Measurements from ENCODE around the gene PTPRR. TPM values are rescaled to one million over a fixed set of nuclear protein-coding genes. Genes with fewer than 3 reads are reported as not detected.

PTPRR gene
- 942 and 977 TPM in 2 replicates for polyA plus RNA-seq

GRCh38 chr12:70920251-70920851 is at the start of gene PTPRR:
TSS of gene PTPRR (minus strand) at chr12:70920738. CDS start at chr12:70920390, 348 bp downstream.

GRCh38 chr12:70637303-70638085 is 283.0 kb downstream of the PTPRR start, which contains the start of gene PTPRB:
TSS of gene PTPRB (minus strand) at chr12:70637429. CDS start at chr12:70637395, 34 bp downstream.

Other genes starting within 250 kb of the PTPRR start
- 0.90 and 6.8 TPM in 2 replicates for gene TSPAN8, start 237.3 kb upstream of the PTPRR start, polyA plus RNA-seq

Measured in Purkinje cell (primary cell).